HG03432 (cell line): Measurements from ENCODE around the gene KCNQ5.
"Not testable (repeated sequence)": the region's sequence is repeated elsewhere in the genome, so short reads cannot be mapped to it uniquely, and the experiment has no call there.

Experiments used
- ATAC-seq: cut with Tn5 transposase; IDR thresholded peaks from one replicate; pipeline ENCODE4 v1.9.1; 2021; ENCODE audit warnings: mild to moderate bottlenecking, moderate library complexity; ENCODE audit not compliant: unreplicated experiment

Gene KCNQ5

DNA sequence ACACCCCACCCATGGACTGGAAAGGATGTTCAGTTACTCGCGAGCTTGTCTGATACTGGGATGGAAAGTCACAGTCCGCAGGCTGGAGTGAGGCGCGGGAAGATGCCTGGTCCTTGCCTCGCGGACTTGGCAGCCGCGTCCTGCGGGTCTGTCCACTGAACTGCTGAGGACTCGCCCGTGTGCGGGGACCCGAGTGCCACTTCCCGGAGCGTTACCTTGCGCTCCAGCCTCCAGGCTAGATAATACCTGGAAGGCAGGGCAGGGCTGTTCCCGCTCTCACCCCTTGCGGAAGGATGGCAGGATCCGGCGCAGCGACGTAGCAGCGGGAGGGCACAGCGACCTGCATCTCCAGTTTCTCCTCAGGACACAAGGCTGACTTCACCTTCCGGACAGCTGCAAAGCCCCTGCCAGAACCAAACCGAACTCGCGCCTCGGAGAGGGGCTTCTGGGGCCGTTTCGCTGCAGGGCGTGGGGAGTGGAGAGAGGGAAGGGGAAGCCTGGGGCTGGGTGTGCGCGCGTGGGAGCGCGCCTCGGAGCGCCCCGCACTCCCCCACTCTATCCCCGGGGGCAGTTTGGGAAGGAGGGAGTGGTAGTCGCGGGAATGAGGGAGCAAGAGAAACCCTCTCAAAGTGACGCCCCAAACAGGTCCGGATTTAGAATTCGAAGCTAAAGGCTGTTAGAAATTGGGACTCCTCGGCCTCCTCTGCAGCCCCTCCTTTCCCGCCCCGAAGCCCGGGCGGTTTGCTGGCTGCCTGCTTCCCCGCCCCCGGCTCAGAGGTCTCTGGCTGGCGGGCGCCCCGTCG is at the start of gene KCNQ5:
KCNQ5 (plus strand) TSS at position 774 of the 803 bp plus-strand sequence.
- peak; percentile 7 for ATAC-seq

DNA sequence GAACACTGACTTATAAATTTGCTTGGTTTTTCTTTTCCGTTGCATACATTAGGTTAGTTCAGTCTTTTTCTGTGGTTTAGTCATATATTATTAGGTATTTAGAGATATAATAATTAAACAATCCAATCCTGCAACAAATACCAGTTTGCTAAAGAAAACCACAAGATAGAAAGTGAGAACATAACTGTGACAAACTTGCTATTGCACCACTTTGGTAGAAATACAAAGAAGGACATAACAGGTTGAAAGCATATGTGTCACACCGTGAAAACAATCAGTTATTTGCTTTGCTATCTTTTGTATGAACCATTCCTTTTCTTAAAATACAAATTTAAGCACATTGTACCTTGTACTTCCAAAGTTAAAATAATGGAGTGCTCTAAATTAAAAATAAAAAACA is 42.0 kb upstream of the KCNQ5 start:
- ATAC-seq: peak; percentile 70

DNA sequence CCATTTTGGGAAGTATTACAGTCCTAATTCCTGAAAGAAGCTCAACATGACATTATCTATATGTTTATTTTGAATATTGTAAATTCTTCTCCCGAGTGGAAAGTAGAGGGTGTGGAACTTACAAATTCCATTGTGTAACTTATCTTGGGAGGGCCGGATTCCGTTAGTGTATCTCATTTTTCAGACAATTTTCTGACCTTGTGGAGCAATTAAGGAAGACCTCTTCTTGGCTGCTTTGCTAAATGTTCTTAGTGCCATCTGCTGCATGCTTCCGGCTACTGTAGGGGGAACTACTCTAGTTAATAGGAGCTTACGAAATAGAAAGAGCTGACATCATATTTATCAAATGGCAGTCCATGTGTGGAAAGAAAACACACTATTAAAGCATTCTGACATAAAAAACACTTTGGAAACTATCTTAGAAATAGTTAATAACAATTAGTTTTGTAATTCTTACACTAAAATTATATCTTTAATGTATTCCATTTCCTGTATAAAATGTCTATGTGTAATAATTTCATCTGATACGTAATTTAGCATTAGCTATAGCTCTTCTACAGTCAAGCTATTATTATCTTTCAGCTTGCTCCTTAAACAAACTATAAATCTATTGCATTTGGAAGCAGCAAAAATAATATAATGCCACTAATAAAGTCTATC is 41.5 kb upstream of the KCNQ5 start:
- ATAC-seq: peak; percentile 91

DNA sequence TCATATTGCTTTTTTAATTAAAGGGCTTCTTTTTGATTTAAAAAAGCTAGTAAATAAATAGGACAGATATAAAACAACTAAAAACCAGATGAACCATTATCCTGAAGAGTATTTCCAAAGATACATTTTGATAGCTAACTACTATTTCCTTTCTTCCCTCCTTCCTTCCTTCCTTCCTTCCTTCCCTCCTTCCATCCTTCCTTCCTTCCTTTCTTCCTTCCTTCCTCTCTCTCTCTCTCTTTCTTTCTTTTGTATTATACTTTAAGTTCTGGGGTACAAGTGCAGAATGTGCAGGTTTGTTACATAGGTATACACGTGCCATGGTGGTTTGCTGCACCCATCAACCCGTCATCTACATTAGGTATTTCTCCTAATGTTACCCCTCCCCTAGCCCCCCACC is 40.9 kb upstream of the KCNQ5 start:
- not testable (repeated sequence) for ATAC-seq

DNA sequence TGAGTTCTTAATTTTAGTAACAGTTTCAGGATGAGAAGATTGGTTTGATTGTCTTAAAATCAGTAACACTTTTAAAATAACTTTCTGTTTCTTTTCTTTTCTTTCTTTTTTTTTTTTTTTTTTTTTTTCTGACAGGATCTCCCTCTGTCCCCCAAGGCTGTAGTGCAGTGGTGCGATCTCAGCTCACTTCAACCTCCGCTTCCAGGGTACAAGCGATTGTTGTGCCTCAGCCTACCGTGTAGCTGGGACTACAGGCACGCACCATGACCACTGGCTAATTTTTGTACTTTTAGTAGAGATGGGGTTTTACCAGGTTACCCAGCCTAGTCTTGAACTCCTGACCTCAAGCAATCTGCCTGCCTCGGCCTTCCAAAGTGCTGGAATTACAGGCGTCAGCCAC is 33.7 kb upstream of the KCNQ5 start:
- no peak for ATAC-seq

DNA sequence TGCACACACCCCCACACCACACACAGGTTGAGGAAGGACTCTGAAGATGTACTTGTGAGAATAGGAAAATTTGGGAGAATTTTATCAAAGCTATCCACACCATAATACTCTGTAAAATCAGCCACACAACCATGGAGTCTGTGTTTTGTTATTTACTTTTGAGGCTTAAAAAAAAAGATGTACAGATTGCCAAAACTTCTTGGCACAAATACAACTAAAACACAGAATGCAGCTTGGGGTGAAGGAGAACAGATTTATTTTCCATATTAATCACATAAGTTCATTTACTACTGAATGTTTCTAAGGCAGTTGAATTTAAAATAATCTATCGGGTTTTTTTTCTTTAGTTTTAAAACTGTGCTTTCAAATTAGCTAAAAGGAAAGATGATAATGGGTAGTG is 32.8 kb upstream of the KCNQ5 start:
- no peak for ATAC-seq

DNA sequence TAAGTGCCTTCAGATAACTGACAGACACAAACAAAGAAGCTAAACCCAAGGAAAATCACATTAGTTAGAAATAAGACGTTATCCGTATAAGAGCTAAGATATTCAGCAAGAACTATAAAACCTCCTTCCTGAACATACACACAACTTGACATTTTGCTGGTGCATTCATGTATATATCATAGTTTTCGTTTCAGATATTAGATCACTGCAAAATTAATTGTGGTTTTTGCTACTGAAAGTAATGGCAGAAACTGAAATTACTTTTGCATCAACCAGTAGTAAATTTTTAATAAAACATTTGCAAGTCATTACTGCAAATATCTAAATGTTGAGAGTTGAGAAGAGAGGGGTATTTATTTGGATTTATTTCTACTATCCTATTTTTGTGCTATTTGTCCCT is 26.1 kb upstream of the KCNQ5 start:
- peak; percentile 64 for ATAC-seq

DNA sequence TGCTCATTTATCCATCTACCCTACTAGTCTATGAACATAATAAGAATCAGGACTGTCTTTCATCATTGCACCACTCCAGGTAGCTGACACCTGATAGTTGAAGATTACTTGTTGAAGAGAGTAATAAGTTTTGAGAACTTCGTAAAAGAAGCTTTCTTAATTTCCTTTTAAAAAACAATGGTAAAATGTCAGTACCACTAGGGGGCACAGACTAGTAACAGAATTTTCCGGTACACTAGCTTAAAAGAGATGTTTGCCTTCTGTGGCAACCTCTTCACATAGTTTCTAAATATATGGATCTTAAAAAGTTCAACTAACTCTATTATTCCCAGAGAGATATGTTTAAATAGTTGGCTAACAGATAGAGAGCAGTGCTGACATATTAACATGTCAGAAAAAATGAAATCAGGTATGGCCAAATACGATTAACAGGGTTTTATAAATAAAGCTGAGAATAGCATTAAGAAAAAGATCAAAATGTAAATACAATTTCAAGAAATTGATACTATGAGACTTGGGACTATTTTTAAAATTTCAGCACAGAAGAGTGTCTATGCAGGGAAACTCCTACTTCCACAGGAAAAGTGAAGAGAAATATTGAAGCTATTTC is 5.4 kb upstream of the KCNQ5 start:
- ATAC-seq: no peak

DNA sequence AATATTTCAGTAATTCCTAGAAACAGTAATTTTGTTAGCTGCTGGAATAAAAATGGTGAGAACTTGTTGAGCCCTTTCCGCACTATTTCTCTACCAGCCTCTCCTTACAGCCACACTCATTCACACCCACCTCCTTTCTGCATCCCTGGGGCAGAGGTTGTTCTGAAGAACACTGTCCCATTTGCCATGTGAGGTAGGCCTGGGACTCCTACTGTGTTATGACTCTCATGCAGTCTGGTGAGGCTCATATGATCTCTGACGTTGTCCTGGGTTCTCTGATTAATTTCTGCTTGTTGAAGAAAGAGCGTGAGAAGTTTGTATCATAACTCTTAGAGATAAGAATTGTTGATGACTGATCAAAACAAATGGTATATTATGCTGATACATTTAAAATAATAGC is 4.1 kb upstream of the KCNQ5 start:
- no peak for ATAC-seq

DNA sequence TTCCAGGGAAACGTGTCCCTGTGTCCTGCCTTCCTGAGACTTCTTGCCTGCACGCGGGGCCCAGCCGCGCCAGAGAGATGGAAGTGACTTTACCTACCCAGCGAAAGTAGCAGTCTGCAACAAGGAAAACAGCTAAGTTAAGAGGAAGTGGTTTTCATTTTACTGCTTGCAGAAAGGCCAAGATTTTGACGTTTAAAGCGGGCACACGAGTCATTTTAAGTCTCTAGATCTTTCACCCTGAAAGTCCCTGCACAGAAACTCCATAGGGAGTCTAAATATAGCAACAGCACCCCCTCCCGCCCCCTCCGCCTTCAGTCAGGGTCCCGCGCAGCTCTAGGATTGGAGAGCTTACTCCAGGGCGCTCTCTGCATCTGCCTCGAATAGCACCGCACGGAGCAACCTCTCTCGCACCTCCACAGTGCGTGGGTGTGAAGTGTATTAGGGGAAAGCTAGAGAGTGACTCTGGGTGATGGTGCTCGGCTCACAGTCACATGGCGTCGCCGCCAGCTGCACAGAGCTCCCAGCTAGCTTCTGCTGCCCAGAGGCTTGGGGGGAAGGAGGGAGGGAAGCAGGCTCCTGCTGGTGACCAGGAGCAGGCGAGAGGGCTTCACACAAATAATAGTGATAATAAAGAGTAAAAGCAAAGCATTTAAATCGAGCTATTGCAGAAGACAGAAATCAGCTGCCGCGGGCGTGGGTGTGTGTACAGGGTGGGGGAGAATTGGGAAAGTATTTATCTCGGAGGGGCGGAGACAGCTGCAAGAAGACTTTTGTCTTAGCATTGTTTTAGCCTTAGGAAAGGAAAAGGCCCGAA is 1.8 kb upstream of the KCNQ5 start:
- peak; percentile 67 for ATAC-seq

DNA sequence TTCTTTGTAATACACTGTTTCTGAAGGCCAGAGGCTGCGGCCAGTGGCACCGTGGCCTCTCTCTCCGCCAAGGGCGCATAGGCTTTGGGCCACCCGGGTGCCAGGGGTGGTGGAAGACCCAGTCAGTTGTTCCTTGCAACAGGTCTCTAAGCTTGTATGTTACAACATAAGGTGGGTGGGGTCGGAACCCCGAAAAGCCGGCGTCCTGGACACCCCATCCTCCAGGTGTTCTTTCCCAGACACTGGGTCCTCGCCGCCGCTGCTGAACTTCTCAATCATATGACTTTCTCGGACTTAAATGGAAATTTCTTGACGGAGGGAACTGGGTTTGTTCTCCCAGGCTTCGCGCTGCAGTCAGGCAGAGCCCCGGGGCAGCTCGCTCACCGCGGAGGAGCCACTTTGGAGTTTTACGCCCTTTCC is 983 bp upstream of the KCNQ5 start:
- ATAC-seq: no peak

DNA sequence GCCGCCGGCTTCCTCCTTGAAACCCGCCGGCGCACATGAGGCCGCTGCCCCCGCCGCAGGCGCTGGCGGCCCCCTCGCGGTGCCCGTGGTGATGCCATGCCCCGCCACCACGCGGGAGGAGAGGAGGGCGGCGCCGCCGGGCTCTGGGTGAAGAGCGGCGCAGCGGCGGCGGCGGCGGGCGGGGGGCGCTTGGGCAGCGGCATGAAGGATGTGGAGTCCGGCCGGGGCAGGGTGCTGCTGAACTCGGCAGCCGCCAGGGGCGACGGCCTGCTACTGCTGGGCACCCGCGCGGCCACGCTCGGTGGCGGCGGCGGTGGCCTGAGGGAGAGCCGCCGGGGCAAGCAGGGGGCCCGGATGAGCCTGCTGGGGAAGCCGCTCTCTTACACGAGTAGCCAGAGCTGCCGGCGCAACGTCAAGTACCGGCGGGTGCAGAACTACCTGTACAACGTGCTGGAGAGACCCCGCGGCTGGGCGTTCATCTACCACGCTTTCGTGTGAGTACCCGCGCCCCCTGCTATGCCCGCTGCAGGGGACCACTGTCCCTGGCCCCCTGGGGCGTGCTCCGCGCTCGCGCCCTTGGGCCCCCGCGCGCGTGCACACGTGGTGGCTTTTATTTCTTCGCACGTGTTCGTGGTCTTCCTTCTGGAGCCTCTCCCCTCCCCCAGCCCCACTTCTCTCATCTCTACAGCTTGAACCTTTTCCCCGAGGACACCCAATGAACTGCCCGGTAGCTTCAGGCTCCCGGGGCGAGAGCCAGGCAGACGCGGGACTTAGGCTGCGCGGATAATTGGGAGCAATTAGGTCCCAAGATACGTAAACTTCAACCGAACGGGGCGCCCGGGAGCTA is 453 bp downstream of the KCNQ5 start:
- ATAC-seq: peak; percentile 23

DNA sequence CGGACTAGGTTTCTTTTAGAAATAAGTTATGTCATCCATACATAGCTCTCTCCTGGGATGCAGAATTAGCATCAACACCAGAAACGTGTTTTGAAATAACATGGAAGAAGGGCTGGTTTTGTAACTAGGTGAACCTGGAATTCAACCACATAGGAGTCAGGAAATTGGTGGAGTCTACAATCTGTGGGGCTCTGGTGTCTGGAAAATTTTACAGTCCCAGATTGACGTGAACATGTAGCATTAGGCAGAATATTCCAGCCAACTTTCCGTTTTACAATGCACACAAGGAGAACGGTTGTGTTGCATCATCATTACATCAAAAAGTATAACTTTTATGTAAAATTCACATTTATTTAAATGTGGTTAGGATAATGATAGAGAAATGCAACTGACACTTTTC is 1.9 kb downstream of the KCNQ5 start:
- ATAC-seq: no peak

DNA sequence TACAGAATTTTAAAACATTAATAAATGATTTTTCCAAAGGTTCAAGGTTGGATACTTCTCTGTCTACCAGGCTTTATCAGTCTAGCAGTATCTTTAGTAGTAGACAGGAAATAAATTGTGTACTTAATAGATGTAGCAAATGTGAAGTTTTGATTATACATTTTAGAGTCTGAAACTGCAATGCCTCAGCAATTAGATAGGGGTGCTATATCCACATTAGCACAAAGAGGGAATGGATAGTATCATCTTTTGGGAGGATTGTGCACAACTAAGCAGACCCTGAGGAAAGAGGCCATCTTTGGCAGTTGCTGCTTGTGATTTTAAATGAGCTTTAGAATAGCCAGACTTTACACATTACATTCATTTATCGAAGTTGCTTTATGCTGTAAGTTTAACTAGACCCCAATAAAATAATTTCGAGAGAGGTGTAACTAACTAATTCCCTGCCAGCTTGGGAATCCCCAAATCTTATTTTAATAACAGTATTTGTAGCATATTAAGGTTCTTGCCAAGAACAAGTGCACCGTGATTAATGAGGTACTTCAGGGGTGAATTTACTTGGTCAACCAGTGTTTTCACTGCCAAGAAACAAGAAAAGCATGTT is 2.8 kb downstream of the KCNQ5 start:
- no peak for ATAC-seq

DNA sequence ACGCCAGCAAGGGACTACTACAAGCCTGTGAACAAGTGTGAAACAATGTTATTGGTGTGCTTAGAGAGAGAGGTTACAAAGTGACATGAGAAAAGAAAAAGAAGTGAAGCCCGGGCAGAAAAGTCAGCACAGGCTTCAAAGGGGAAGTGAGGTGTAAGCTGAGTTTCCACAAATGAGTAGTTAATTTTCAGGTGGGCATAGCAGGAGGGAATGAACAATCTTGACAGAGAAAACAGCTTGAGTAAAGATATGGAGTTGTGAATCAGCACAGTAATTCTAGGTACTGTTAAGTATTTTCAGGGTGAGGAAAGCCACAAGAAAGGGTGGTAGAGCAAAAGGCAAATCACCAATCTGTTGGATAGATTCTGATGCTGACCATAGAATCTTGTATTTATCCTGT is 4.3 kb downstream of the KCNQ5 start:
- ATAC-seq: peak; percentile 50

DNA sequence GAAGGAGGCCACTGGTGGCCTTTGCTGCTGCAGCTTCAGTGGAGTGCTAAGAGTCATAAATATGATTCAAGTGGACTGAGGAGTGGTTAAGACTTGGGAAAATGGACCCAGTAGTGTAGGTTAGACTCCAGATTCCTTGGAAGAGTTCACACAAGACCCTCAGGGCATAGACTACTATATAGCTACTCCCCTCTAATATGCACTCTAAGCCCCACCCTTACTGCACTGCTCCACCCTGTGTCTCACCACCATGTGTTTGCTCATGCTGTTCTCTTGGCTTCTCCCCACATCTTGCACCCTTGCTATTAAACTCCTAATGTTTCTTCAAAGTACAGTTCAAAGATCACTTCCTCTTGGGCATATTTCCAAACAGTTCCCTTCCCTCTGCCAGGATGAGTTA is 5.7 kb downstream of the KCNQ5 start:
- ATAC-seq: no peak

DNA sequence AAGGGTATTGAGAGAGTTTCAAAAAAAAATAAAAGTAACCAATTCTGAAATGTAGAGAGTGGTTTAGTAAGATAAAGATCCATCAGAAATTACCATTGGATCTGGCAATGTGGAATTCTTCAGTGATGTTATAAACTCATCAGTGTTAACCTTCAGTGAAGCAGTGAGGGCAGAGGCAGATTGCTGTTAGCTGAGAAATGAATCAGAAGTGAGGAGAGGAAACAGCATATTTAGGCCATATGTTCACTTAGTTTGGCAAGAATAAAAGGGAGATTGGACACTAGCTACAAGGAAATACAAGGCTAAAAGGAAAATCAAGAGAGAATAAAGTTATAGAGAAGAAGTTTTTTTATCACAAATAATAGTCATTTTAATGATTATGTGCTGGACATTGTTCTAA is 9.6 kb downstream of the KCNQ5 start:
- no peak for ATAC-seq

DNA sequence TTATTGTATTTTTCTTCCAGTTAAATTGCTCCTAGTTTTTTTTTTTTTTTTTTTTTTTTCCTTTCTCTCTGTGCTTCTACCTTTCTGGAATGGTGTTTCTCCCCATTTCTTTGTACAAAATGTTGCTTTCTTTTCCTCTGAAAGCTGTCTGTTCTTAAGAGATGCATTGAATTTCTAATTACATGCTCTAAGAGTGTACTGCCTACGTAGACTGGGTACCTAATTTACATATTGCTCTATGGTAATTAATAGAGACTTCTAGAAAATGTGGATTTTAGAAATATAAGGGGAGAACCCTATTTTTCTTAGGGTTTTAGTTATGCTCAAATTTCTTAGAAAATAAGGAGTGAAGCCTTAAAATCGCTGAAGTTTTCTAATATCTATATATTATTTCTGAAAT is 13.8 kb downstream of the KCNQ5 start:
- ATAC-seq: no peak

DNA sequence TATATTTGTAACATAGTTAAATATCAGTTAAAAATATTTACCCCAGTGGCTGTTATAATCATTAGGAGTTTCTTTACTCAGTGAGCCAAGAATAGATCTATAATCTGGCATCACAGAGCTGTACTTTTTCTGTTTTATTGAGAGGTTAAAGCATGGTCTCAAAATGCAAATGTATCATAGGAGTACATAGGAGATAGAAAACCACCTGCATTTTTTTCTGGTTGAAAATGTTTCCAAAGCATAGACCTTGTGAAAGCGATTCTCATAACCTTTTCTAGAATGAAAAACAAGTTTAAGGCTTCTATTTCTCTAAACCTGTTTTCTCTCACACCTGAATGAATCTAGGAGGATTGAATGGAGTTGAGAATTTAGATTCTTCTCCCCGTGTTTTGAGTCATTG is 14.4 kb downstream of the KCNQ5 start:
- peak; percentile 94 for ATAC-seq

DNA sequence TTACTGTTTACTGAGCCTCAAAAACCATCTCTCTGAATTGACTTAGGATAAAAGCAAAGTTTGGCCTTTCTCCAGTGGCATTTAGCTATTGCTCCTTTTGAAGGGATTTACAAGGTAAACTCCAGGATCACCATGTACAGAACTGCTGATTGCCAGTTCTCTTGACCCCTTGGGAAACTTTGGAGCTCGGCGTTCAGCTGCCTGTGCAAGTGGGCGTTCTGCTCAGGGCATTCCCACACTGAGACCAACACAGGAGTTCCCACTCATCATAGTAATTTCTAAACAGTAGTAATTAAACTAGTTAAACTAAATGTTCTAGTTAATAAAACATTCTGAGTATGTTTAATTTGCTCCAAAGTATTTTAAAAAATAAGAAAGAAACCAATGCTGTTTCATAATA is 14.9 kb downstream of the KCNQ5 start:
- peak; percentile 18 for ATAC-seq
